Body of pancreas (tissue), 4 donors: ENCODE data around the gene NSUN3.

Experiments
- POLR2A ChIP-seq, 3 donors: fragments of 450-650 bp; IDR thresholded peaks; one replicate each; pipeline ENCODE4 v1.6.1; 2016; ENCODE audit warnings: antibody characterized with exemption in 3 of 3, mild to moderate bottlenecking in 2 of 3
- TF ChIP-seq, protein P1 (sequence below), 7 experiments: fragments of 450-650 bp in 4 of 7; fragments of 200-600 bp in 3 of 7; sonication (generic) in 3 of 7; IDR thresholded peaks; one replicate each; pipeline ENCODE4 v1.5.1; 2016 to 2019; ENCODE audit warnings: antibody characterized with exemption in 7 of 7

GRCh38 chr3:94063496-94064119 lies 747 bp downstream of the NSUN3 start:
- TF ChIP-seq, protein P1, sequence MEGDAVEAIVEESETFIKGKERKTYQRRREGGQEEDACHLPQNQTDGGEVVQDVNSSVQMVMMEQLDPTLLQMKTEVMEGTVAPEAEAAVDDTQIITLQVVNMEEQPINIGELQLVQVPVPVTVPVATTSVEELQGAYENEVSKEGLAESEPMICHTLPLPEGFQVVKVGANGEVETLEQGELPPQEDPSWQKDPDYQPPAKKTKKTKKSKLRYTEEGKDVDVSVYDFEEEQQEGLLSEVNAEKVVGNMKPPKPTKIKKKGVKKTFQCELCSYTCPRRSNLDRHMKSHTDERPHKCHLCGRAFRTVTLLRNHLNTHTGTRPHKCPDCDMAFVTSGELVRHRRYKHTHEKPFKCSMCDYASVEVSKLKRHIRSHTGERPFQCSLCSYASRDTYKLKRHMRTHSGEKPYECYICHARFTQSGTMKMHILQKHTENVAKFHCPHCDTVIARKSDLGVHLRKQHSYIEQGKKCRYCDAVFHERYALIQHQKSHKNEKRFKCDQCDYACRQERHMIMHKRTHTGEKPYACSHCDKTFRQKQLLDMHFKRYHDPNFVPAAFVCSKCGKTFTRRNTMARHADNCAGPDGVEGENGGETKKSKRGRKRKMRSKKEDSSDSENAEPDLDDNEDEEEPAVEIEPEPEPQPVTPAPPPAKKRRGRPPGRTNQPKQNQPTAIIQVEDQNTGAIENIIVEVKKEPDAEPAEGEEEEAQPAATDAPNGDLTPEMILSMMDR (IDR thresholded peaks at IDR 0.05), result no peak
- TF ChIP-seq POLR2A (IDR thresholded peaks at IDR 0.05), result no peak
